NCI-H82 (cell line): Measurements from ENCODE around the gene TXNDC15.
"Not testable (repeated sequence)": the region's sequence is repeated elsewhere in the genome, so short reads cannot be mapped to it uniquely, and the experiment has no call there.

Experiments used
- DNase-seq: peaks from one replicate; lab custom pipeline; 2025; lab: John Stamatoyannopoulos, UW

The TXNDC15 gene

DNA sequence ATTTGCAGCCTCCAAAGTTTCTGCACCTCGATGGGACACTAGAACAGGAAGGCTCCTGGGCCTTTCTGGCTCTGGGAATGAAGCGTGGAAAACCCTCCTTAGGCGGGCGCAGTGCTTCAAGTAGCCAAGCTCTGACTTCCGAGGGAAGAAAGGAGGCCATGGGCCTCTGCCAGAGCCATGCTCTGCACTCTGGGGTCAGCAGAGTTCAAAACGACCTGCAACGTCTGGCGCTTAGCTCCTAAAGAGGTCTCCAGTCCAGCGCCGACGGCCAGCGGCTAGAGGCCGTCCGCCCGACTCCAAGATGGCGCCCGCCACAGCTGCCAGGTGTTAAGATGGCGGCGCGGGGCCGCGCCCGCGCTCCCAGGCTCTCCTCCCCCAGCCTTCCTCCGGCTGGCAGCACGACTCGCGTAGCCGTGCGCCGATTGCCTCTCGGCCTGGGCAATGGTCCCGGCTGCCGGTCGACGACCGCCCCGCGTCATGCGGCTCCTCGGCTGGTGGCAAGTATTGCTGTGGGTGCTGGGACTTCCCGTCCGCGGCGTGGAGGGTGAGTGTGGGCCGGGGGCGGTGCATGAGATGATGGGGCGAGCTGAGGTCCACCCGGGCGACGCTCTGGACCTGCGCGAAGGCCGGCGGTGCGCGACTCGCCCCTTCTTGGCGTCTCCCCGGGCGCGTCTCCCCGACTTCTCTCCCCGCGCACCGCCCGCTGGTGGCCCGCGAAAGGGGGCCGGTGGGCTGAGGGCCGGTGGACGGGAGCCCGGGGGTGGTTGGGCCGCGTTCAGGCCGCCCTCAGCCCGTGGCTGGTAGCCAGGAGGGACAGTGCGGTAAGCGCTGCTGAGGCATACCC is at the start of gene TXNDC15:
Gene TXNDC15, plus strand, starts transcription at position 385 of the 844 bp plus-strand sequence. Its CDS starts 57 bp downstream, at position 442.
- DNase-seq = peak; percentile 89

DNA sequence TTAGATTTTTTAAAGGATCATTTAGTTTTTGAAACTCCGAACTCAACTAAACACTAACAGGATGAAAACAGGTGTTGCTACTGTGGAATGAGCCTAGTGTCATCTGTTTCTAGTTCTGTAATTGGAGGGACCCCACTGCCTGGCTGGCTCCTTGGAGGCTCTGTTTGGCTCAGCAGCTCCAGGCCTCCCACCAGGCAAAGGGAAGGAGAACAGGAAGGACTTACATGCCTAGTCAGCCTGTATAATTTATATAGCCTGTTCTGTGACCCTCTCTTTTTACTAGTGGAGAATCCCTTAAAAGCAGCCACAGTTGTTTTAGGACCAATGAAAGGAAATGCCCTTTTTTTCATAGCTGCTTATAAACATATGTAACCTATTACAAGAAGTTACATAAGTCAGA is 49.5 kb upstream of the TXNDC15 start:
- DNase-seq = no peak

DNA sequence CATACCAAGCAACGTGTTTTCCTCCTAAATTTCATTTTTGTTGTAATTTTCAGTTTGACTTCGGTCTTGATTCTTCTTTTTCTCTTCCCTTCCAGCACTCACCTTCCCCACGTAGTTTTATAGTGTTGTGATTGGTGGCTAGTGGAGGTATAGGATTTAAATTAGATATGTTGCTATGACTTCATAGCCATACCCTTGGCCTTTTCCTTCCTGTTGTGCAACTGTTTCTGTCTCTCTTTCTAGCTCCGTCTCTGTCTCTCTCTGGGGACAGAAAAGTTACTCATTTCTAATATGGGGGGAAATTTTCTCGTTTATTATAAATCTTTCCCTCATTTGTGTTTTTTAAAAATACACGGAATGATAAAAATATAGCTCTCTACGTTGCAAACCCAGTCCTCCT is 49.0 kb upstream of the TXNDC15 start:
- no peak for DNase-seq

DNA sequence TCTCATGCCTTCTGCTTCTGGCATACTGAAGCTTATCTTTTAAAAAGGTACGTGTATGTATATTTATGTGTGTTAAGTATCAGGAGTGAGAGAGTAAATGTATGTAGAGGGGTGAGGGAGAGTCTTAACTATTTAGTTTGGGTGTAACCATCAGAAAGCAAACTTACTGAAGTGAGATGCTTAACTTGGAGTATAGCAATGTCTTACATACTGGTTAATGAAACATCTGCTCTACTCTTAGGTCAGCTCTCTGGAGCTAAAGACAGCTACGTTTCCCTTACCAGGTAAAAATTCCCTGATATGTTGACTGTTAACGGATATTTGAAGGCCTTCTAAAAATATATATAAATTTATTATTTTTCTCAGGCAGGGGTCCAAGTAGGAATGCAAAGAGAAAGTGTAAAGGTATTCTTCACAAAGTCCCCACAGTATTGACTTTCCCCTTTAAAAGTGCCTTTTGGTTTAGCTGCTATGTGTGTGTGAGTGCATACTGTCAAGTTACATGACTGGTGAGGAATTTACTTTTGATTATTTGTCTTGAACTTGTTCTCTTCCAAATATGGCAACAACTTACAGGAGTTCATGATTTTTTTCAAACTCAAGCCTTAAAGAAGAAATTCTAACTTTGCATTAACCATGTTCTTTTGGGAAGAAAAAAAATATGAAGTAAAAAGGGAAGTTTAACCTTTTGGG is 40.7 kb upstream of the TXNDC15 start:
- no peak for DNase-seq

DNA sequence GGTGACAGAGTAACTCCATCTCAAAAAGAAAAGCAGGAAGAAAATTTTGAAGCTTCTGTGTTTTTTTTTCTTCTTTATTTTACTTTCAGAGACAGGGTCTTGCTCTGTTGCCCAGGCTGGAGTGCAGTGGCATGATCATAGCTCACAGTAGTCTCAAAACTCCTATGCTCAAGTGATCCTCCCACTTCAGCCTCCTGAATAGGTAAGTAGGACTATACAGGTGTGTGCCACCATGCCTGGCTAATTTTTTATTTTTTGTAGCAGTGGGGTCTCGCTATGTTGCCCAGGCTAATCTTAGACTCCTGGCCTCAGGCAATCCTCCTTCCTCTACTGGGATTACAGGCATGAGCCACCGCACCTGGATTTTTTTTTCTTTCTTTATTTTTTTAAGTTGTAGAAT is 38.5 kb upstream of the TXNDC15 start:
- no peak for DNase-seq

DNA sequence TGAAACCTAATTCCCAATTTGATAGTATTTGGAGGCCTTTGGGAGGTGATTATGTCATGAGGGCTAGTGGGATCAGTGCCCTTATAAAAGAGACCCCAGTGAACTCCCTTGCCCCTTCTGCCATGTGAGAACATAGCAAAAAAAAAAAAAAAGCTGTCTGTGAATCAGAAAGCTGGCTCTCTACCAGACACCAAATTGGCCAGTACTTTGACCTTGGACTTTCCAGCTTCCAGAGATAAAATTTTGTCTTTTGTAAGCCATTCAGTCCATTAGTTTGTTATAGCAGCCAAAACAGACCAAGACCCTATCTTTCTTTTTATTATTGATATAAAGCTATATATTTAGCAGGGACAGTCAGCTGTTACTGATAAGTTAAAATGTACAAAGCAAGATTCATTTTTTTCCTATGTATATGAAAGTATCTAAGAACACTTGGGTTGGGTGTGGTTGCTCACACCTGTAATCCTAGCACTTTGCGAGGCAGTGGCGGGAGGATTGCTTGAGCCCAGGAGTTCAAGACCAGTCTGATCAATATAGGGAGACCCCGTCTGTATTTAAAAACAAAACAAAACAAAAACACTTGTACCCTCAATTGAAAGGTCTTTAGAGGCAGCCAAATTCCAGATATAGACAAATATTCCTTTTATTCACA is 36.5 kb upstream of the TXNDC15 start:
- no peak for DNase-seq

DNA sequence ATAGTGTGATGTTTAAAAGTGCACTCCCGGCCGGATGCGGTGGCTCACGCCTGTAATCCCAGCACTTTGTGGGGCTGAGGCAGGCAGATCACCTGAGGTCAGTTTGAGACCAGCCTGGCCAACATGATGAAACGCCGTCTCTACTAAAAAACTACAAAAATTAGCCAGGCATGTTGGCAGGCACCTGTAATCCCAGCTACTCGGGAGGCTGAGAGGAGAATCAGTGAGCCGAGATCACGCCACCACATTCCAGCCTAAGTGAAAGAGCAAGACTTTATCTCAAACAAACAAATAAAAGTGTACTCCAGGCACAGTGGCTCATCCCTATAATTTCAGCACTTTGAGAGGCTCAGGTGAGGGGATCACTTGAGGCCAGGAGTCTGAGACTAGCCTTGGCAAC is 35.8 kb upstream of the TXNDC15 start:
- DNase-seq = not testable (repeated sequence)

DNA sequence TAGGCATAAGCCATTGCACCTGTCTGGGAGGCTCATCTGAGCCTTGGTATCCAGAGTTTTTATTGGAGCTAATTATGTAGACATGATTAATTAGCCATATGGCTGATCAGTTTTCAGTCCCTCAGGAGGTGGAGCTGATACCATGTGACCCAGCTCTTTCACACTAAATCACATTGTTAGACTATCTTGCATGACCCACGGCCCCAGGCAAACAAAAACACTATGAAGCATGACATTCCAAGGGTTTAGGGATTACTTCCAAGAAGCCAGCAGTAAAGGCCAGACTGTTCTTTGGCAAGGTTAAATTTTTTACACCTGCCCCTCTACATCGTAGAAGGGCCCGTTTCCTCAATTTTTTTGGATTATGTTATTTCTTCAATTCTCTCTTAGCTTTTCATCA is 33.4 kb upstream of the TXNDC15 start:
- peak; percentile 61 for DNase-seq

DNA sequence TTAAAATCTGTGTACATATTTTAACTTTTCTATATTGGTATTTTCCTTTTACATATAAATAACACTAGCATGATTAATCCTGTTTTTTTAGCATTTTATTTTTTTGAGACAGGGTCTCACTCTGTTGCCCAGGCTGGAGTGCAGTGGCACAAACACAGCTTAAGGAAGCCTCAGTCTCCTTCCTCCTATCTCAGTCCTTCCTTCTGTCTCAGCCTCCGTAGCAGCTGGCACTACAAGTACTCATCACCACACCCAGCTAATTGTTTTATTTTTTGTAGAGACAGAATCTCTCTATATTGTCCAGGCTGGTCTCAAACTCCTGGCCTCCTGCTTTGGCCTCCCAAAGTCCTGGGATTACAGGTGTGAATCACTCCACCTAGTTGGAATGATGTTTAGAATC is 29.9 kb upstream of the TXNDC15 start:
- DNase-seq = no peak

- DNase-seq = peak; percentile 45
Observed at GRCh38 chr5:134845335-134845851, 28.8 kb upstream of the TXNDC15 start.

- peak; percentile 94 for DNase-seq
Observed at GRCh38 chr5:134845852-134846640, 28.1 kb upstream of the TXNDC15 start, which contains the start of gene C5orf24. TSS of gene C5orf24 (plus strand) at chr5:134845968. CDS start at chr5:134854901, 8,933 bp downstream.

GRCh38 chr5:134846641-134846960 is 27.6 kb upstream of the TXNDC15 start:
- DNase-seq = peak; percentile 45

DNA sequence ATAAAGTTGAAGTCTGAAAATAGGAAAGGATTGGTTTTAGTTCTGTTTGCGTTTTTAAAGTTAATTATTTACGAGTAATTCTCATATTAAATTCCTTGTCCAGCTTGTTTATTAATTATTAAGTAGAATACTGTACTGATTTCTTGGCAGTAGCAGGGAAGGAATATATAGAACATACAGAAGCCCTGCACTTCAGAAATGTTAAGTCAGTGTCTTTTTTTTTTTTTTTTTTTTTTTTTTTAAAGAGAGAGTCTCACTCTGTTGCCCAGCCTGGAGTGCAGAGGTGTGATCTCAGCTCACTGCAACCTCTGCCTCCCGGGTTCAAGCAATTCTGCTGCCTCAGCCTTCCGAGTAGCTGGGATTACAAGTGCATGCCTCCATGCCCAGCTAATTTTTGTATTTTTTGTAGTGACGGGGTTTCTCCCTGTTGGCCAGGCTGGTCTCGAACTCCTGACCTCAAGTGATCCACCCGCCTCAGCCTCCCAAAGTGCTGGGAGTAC is 24.7 kb upstream of the TXNDC15 start:
- not testable (repeated sequence) for DNase-seq

GRCh38 chr5:134851307-134851923 is 22.8 kb upstream of the TXNDC15 start:
- DNase-seq = peak; percentile 30

GRCh38 chr5:134856465-134856864 is 17.7 kb upstream of the TXNDC15 start:
- not testable (repeated sequence) for DNase-seq

- no peak for DNase-seq
Observed at GRCh38 chr5:134857401-134857800, 16.8 kb upstream of the TXNDC15 start.

- DNase-seq = no peak
Observed at GRCh38 chr5:134864707-134865106, 9.5 kb upstream of the TXNDC15 start.

GRCh38 chr5:134873494-134873893 is 677 bp upstream of the TXNDC15 start:
- peak; percentile 61 for DNase-seq

DNA sequence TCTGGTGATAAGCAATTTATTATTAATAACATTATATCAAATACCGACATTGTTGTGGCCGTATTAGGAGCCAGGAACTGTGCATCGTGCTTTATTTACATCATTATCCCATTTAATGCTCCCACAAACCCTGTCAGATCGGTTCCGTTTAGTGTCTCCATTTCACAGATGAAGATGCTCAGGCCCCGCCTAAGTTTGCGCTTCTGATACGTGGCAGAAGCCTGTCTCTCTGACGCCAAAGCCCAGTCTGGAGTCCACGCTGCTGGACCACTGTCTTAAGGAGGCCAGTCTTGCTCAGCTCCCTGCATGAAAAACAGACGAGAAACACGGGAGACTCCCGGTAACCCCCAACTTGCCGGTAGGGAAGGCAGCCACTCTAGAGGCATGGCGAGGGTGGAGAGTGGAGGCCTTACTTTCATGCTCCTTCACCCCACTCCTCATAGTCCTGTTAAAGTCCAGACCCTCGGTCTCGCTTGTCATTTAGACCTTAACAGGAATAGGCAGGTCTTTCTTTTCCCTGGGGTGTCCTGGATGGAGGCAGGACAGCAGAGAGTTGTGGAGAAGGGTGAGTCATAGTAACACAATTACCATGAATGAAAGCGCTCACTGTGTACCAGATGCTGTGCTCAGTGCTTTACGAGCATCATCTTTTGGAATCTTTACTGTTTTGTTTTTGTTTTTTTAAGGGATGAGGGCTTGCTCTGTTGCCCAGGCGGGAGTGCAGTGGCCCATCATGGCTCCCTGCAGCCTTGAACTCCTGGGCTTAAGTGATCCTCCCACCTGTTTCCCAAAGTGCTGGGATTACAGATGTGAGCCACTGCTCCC is 872 bp downstream of the TXNDC15 start:
- DNase-seq = peak; percentile 60

GRCh38 chr5:134877159-134877558 is 3.0 kb downstream of the TXNDC15 start:
- no peak for DNase-seq
